Osteoblast (primary cell): ENCODE data around the gene SLC26A3. TPM values are rescaled to one million over a fixed set of nuclear protein-coding genes. Genes with fewer than 3 reads are reported as not detected.

Experiments used
- DNase-seq: peaks from one replicate; pipeline ENCODE4 v3.0.0; 2011; ENCODE audit warnings: low spot score, mixed read lengths; ENCODE audit not compliant: insufficient read length; ENCODE audit errors: missing footprints
- H2AFZ ChIP-seq: 2 replicates; pipeline ENCODE4 v1.6.0; 2011; ENCODE audit warnings: mild to moderate bottlenecking, low read length
- H3K27ac ChIP-seq: 2 replicates; pipeline ENCODE4 v1.5.1; 2011; ENCODE audit warnings: mild to moderate bottlenecking, low read depth, low read length, moderate library complexity
- H3K27me3 ChIP-seq: 2 replicates; pipeline ENCODE4 v1.6.0; 2012; ENCODE audit warnings: mild to moderate bottlenecking, control low read depth, inconsistent platforms, low read length, moderate library complexity; ENCODE audit not compliant: insufficient read depth
- H3K36me3 ChIP-seq: 2 replicates; pipeline ENCODE4 v1.5.1; 2011; ENCODE audit warnings: mild to moderate bottlenecking, low read length, control low read depth, moderate library complexity; ENCODE audit not compliant: insufficient read depth
- H3K4me1 ChIP-seq: 2 replicates; pipeline ENCODE4 v1.5.1; 2011; ENCODE audit warnings: mild to moderate bottlenecking, low read length, control low read depth, moderate library complexity; ENCODE audit not compliant: insufficient read depth
- H3K4me2 ChIP-seq: 2 replicates; pipeline ENCODE4 v1.6.0; 2011; ENCODE audit warnings: mild to moderate bottlenecking, low read length; ENCODE audit not compliant: insufficient read depth
- H3K4me3 ChIP-seq: fragments of 200-600 bp; sonication (generic); 3 replicates; pipeline ENCODE4 v1.5.1; 2012; ENCODE audit warnings: mild to moderate bottlenecking, low read length, inconsistent platforms; ENCODE audit not compliant: insufficient read depth
- H3K79me2 ChIP-seq: 2 replicates; pipeline ENCODE4 v1.6.0; 2012; ENCODE audit warnings: mild to moderate bottlenecking, low read length, control low read depth, inconsistent platforms; ENCODE audit not compliant: insufficient read depth
- H3K9me3 ChIP-seq: 2 replicates; pipeline ENCODE4 v1.5.1; 2011; ENCODE audit warnings: low read depth, low read length, control low read depth
- H4K20me1 ChIP-seq: 2 replicates; pipeline ENCODE4 v1.6.0; 2012; ENCODE audit warnings: mild to moderate bottlenecking, low read length, control low read depth; ENCODE audit not compliant: insufficient read depth
- total RNA-seq: library from RNA; depleted of rRNA; stranded (reverse); fragments of >200 nt; gene quantifications from 2 replicates; pipeline ENCODE4 v1.2.3, GENCODE V29; 2012
- TF ChIP-seq, protein P1 (sequence below): IDR thresholded peaks from 2 replicates; pipeline ENCODE4 v1.5.1; 2011; ENCODE audit warnings: mild to moderate bottlenecking, low read depth, low read length, moderate library complexity; ENCODE audit errors: extremely low read depth

SLC26A3 gene
- total RNA-seq, 1 donor, result not detected

DNA sequence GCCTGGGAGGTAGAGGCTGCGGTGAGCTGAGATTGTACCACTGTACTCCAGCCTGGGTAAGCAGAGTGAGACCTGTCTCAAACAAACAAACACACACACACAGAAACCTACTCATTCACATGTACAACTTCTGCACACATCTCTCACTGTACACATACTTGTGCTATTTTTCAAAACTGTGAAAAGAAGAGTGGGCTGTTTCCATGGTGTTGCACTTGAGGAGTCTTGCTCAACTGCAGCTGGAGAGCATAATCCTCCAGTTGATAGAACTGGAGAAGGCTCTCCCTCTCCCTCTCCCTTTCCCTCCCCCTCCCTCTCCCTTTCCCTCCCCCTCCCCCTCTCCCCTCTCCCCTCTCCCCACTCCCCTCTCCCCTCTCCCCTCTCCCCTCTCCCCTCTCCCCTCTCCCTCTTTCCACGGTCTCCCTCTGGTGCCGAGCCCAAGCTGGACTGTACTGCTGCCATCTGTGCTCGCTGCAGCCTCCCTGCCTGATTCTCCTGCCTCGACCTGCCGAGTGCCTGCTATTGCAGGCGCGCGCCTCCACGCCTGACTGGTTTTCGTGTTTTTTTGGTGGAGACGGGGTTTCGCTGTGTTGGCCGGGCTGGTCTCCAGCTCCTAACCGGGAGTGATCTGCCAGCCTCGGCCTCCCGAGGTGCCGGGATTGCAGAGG lies 44.3 kb upstream of the SLC26A3 start:
- H3K4me3 ChIP-seq, result no peak overlapping the region
- H3K9me3 ChIP-seq, result no peaks in the 10 kb centered on the region
- H4K20me1 ChIP-seq, result no peaks in the 10 kb centered on the region
- no peaks in the 10 kb centered on the region for H3K4me1 ChIP-seq
- H3K36me3 ChIP-seq, result no peaks in the 10 kb centered on the region
- H3K4me2 ChIP-seq, result no peak overlapping the region
- peaks cover 2% of the 10 kb centered on the region for H3K27me3 ChIP-seq
- DNase-seq, result no peak
- TF ChIP-seq, protein P1, sequence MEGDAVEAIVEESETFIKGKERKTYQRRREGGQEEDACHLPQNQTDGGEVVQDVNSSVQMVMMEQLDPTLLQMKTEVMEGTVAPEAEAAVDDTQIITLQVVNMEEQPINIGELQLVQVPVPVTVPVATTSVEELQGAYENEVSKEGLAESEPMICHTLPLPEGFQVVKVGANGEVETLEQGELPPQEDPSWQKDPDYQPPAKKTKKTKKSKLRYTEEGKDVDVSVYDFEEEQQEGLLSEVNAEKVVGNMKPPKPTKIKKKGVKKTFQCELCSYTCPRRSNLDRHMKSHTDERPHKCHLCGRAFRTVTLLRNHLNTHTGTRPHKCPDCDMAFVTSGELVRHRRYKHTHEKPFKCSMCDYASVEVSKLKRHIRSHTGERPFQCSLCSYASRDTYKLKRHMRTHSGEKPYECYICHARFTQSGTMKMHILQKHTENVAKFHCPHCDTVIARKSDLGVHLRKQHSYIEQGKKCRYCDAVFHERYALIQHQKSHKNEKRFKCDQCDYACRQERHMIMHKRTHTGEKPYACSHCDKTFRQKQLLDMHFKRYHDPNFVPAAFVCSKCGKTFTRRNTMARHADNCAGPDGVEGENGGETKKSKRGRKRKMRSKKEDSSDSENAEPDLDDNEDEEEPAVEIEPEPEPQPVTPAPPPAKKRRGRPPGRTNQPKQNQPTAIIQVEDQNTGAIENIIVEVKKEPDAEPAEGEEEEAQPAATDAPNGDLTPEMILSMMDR, result no peak
- no peak overlapping the region for H2AFZ ChIP-seq
- no peak overlapping the region for H3K27ac ChIP-seq
- H3K79me2 ChIP-seq, result no peaks in the 10 kb centered on the region

DNA sequence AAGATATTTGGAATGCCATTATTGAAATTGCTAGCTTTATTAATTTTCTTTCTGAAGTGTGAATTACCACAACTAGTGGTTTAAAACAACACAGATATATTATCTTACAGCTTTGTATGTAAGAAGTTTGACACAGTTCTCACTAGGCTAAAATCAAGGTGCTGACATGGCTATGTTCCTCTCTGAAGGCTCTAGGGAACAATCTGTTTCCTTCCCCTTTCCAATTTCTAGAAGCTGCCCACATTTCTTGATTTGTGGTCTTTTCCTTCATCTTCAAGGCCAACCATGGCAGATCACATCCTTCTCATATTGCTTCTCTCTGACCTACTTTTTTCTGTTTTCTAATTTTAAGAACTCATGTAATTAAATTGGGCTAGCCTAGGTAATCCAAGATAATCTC lies 43.3 kb upstream of the SLC26A3 start:
- H3K27ac ChIP-seq, result no peak overlapping the region
- no peaks in the 10 kb centered on the region for H3K4me1 ChIP-seq
- peaks cover 2% of the 10 kb centered on the region for H3K27me3 ChIP-seq
- H3K4me3 ChIP-seq, result no peak overlapping the region
- DNase-seq, result no peak
- TF ChIP-seq, protein P1, result no peak
- no peaks in the 10 kb centered on the region for H3K9me3 ChIP-seq
- no peak overlapping the region for H2AFZ ChIP-seq
- H3K79me2 ChIP-seq, result no peaks in the 10 kb centered on the region
- H3K36me3 ChIP-seq, result no peaks in the 10 kb centered on the region
- H3K4me2 ChIP-seq, result no peak overlapping the region
- no peaks in the 10 kb centered on the region for H4K20me1 ChIP-seq

DNA sequence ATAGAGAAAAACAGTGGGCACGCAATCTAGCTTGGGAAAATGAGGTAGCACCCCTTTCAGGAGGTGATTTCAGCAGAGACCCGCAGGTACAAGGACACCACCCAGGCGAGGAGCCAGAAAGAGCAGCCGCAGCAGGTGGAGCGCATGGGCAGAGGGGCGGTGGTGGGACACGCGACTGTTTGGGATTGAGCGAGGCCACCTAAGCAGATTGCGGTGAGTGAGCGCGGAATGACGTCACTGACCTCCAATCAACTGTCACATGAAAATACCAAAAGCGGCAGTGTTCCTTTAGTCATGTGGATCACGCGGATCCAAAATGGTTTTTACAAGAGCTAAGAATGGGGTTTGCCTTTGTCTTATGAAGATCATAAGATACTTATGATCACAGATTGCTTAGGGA lies 40.2 kb upstream of the SLC26A3 start:
- DNase-seq, result no peak
- H3K9me3 ChIP-seq, result no peaks in the 10 kb centered on the region
- no peak overlapping the region for H3K27ac ChIP-seq
- no peaks in the 10 kb centered on the region for H3K79me2 ChIP-seq
- peaks cover 9% of the 10 kb centered on the region for H3K27me3 ChIP-seq
- H3K4me2 ChIP-seq, result no peak overlapping the region
- TF ChIP-seq, protein P1, result no peak
- H3K4me1 ChIP-seq, result no peaks in the 10 kb centered on the region
- no peak overlapping the region for H2AFZ ChIP-seq
- no peaks in the 10 kb centered on the region for H3K36me3 ChIP-seq
- H4K20me1 ChIP-seq, result no peaks in the 10 kb centered on the region
- H3K4me3 ChIP-seq, result no peak overlapping the region

DNA sequence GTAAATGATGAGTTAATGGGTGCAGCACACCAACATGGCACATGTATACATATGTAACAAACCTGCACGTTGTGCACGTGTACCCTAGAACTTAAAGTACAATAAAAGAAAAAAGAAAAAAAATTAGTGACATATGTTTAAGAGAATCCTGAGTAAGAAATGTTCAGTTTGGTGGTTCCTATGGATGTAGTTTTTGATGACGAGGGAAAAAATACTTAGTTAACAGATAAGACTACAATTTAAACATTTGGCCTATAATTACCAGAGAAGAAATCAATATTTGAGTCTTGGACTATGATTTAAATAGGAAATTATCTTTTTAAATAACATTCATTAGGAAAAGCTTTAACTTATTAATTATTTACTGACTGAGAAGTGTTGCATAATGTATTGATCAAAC lies 39.2 kb upstream of the SLC26A3 start:
- Histone ChIP-seq H3K9me3 (no peaks in the 10 kb centered on the region), H3K36me3 (no peaks in the 10 kb centered on the region), H3K27me3 (peaks cover 9% of the 10 kb centered on the region), H3K4me1 (no peaks in the 10 kb centered on the region), H4K20me1 (no peaks in the 10 kb centered on the region), H3K79me2 (no peaks in the 10 kb centered on the region), H3K27ac (no peak overlapping the region), H3K4me2 (no peak overlapping the region), H3K4me3 (no peak overlapping the region), H2AFZ (no peak overlapping the region)
- TF ChIP-seq, protein P1, result no peak
- no peak for DNase-seq
